Testis (tissue), 3 donors: Measurements from ENCODE around the gene PTPRD. TPM values are rescaled to one million over a fixed set of nuclear protein-coding genes. Genes with fewer than 3 reads are reported as not detected.

Experiments used
- DNase-seq: peaks from one replicate; pipeline ENCODE4 v3.0.0-alpha.2; 2019
- H3K27ac ChIP-seq, 2 donors: fragments of 200-600 bp; sonication (generic); one replicate each; pipeline ENCODE4 v1.5.1; 2019
- H3K27me3 ChIP-seq: fragments of 200-600 bp; sonication (generic); one replicate; pipeline ENCODE4 v1.5.1; 2019
- H3K36me3 ChIP-seq: fragments of 200-600 bp; sonication (generic); one replicate; pipeline ENCODE4 v1.5.1; 2017; ENCODE audit warnings: low read depth; ENCODE audit errors: missing control alignments
- H3K4me1 ChIP-seq: fragments of 200-600 bp; sonication (generic); one replicate; pipeline ENCODE4 v1.5.1; 2019
- H3K4me3 ChIP-seq, 2 donors: fragments of 200-600 bp; sonication (generic); one replicate each; pipeline ENCODE4 v1.5.1; 2017 to 2019
- H3K9me3 ChIP-seq: fragments of 200-600 bp; sonication (generic); one replicate; pipeline ENCODE4 v1.5.1; 2017
- CTCF ChIP-seq, 3 experiments: fragments of 450-650 bp in 2 of 3; fragments of 200-600 bp in 1 of 3; sonication (generic) in 1 of 3; IDR thresholded peaks; one replicate each; pipeline ENCODE4 v1.5.1; 2016 to 2019; ENCODE audit warnings: antibody characterized with exemption in 3 of 3, mild to moderate bottlenecking in 2 of 3, moderate library complexity in 1 of 3
- POLR2A ChIP-seq: fragments of 450-650 bp; IDR thresholded peaks from one replicate; pipeline ENCODE4 v1.6.1; 2017; ENCODE audit warnings: antibody characterized with exemption, mild to moderate bottlenecking, moderate library complexity
- whole genome bisulfite sequencing, 2 donors: methylation state at CpG; one replicate each; pipeline ENCODE4 v1.1.5; 2018; 5-methylcytosine and 5-hydroxymethylcytosine counted together
- intact Hi-C: fragments of 100-400 bp; cut with DNase I; formaldehyde crosslinking; loops from one replicate; pipeline ENCODE4 v1.15.1; 2023; ENCODE audit warnings: low total_unique reads
- polyA plus RNA-seq: library from polyadenylated mRNA; stranded (reverse); fragments of 350-450 nt; fragmentation: Illumina TruSeq; extraction: RNeasy Lipid Tissue Mini Kit (QIAGEN cat#74804); gene quantifications from one replicate; pipeline ENCODE4 v1.2.3, GENCODE V29; 2014; ENCODE audit warnings: low read depth, low replicate concordance; ENCODE audit not compliant: insufficient read depth
- total RNA-seq, 2 donors: library from RNA; depleted of rRNA; stranded (reverse); fragments of >200 nt; gene quantifications; one replicate each; pipeline ENCODE4 v1.2.3, GENCODE V29; 2016

PTPRD gene
- total and polyA plus RNA-seq, 3 donors from 2014 or later, result 15.4 to 33.6 (median 32.5) TPM

GRCh38 chr9:10009401-10009800 lies 603.4 kb downstream of the PTPRD start:
- no peak for TF ChIP-seq CTCF (IDR thresholded peaks at IDR 0.05)
- TF ChIP-seq POLR2A, result no peak
- no peak overlapping the region for H3K4me3 ChIP-seq
- DNase-seq, result no peak
- H3K27ac ChIP-seq, result no peak overlapping the region
- H3K36me3 ChIP-seq, result no peaks in the 10 kb centered on the region
- no peaks in the 10 kb centered on the region for H3K27me3 ChIP-seq
- no peaks in the 10 kb centered on the region for H3K4me1 ChIP-seq
- WGBS, 2 donors, result 89 to 90% methylated on average over 3 of the region's 3 CpGs
- intact Hi-C loops, result no loop called here
- no peaks in the 10 kb centered on the region for H3K9me3 ChIP-seq

GRCh38 chr9:10008101-10008799 lies 604.6 kb downstream of the PTPRD start:
- Histone ChIP-seq H3K27me3 (no peaks in the 10 kb centered on the region), H3K27ac (no peak overlapping the region), H3K4me1 (no peaks in the 10 kb centered on the region), H3K36me3 (no peaks in the 10 kb centered on the region), H3K4me3 (no peak overlapping the region), H3K9me3 (no peaks in the 10 kb centered on the region)
- no peak for TF ChIP-seq POLR2A
- TF ChIP-seq CTCF (IDR thresholded peaks at IDR 0.05), result no peak
- WGBS, 2 donors, result 71 to 83% methylated on average over 1 of the region's 1 CpG
- intact Hi-C loops, result no loop called here
- DNase-seq, result no peak

- H3K4me1 ChIP-seq, result no peaks in the 10 kb centered on the region
- TF ChIP-seq POLR2A (no peak), CTCF (IDR thresholded peaks at IDR 0.05) (no peak)
- 86 to 87% methylated on average over 5 of the region's 5 CpGs for WGBS, 2 donors
Observed at GRCh38 chr9:10007356-10007755, 605.4 kb downstream of the PTPRD start.

GRCh38 chr9:10005206-10005605 lies 607.6 kb downstream of the PTPRD start:
- H3K4me1 ChIP-seq, result no peaks in the 10 kb centered on the region
- no peak overlapping the region for H3K4me3 ChIP-seq
- H3K9me3 ChIP-seq, result no peaks in the 10 kb centered on the region
- no peaks in the 10 kb centered on the region for H3K27me3 ChIP-seq
- H3K27ac ChIP-seq, result no peak overlapping the region
- intact Hi-C loops, result no loop called here
- H3K36me3 ChIP-seq, result no peaks in the 10 kb centered on the region
- WGBS, 2 donors, result 30 to 32% methylated on average over 4 of the region's 4 CpGs
- no peak for TF ChIP-seq POLR2A
- no peak for TF ChIP-seq CTCF (IDR thresholded peaks at IDR 0.05)
- no peak for DNase-seq

More at GRCh38 chr9:10007356-10007755, 605.4 kb downstream of the PTPRD start:
- H3K36me3 ChIP-seq, result no peaks in the 10 kb centered on the region
- DNase-seq, result no peak
- H3K9me3 ChIP-seq, result no peaks in the 10 kb centered on the region
- H3K27ac ChIP-seq, result no peak overlapping the region
- H3K27me3 ChIP-seq, result no peaks in the 10 kb centered on the region
- no peak overlapping the region for H3K4me3 ChIP-seq
- intact Hi-C loops, result no loop called here

- no peaks in the 10 kb centered on the region for H3K36me3 ChIP-seq
- H3K27me3 ChIP-seq, result no peaks in the 10 kb centered on the region
- no peak overlapping the region for H3K4me3 ChIP-seq
- no peak overlapping the region for H3K27ac ChIP-seq
- intact Hi-C loops, result no loop called here
- no peaks in the 10 kb centered on the region for H3K4me1 ChIP-seq
- TF ChIP-seq CTCF (IDR thresholded peaks at IDR 0.05), result no peak
- no peak for TF ChIP-seq POLR2A
- H3K9me3 ChIP-seq, result no peaks in the 10 kb centered on the region
- no peak for DNase-seq
Observed at GRCh38 chr9:10003047-10003446, 609.8 kb downstream of the PTPRD start.
